GM12875 (cell line): ENCODE measurements around the gene MYO16.

Experiments
- H3K4me3 ChIP-seq: one replicate; pipeline ENCODE4 v1.5.1; 2011; ENCODE audit warnings: low read depth, low read length, control low read depth
- TF ChIP-seq, protein P1 (sequence below): IDR thresholded peaks from 2 replicates; pipeline ENCODE4 v1.5.1; 2011; ENCODE audit warnings: low read depth, mild to moderate bottlenecking, control low read depth, inconsistent platforms, low read length, moderate library complexity, borderline replicate concordance; ENCODE audit not compliant: insufficient read depth

Gene MYO16

DNA sequence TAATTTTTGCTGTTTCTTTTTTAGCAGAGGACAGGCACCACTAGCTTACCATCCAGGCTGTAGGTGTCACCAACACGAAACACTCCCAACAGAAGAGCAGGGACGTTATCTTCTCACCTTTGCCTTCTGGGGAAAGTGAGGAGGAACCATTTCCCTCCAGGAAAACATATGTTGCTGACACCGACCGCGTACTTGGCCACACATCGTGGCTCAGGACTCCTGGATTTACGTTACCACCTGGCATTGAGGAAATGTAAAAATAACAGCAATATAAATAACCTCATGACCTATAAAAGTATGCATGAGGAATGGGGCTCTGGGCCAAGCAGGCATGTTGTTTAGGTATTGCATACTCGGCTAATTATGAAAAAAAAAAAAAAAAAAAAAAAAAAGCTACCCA lies 525.1 kb downstream of the MYO16 start:
- no peak overlapping the region for H3K4me3 ChIP-seq
- TF ChIP-seq, protein P1, sequence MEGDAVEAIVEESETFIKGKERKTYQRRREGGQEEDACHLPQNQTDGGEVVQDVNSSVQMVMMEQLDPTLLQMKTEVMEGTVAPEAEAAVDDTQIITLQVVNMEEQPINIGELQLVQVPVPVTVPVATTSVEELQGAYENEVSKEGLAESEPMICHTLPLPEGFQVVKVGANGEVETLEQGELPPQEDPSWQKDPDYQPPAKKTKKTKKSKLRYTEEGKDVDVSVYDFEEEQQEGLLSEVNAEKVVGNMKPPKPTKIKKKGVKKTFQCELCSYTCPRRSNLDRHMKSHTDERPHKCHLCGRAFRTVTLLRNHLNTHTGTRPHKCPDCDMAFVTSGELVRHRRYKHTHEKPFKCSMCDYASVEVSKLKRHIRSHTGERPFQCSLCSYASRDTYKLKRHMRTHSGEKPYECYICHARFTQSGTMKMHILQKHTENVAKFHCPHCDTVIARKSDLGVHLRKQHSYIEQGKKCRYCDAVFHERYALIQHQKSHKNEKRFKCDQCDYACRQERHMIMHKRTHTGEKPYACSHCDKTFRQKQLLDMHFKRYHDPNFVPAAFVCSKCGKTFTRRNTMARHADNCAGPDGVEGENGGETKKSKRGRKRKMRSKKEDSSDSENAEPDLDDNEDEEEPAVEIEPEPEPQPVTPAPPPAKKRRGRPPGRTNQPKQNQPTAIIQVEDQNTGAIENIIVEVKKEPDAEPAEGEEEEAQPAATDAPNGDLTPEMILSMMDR, result no peak

DNA sequence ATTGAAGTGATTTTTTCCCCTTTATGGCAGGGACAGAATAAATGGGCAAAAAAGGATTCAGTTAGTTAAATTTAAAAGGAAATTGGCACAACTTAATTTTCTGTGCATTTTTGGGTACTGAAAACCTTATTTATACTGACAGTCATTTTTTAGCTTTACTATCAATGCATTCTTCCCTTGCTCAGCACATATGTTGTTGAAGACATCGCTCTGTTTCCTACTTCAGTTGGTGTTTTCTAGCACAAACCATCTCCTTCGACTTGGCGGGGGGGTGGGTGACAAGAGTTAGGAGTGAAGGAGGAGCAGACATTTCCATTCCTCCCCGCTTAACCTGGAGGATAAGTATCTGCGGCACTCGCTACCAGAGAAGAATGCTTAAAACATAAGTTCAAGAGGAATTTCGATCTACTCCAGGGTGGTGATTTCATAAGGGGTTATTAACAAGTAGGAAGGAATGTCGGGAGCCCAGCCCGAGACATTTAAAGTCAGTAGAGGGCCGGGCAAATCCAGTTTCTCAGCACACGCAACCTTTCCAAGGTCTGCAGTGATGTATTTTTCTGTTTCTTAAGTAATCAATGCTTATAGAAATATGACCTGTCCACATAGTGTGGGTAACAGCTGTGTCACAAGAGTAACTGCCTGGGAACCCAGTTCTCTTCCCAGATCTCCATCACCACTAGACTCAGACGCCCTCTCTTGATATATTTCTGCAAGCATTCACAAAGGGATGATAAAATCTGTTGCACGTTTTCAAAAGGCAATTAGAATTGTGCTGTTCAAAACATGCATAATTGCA lies 525.8 kb downstream of the MYO16 start:
- TF ChIP-seq, protein P1, result no peak
- no peak overlapping the region for H3K4me3 ChIP-seq

DNA sequence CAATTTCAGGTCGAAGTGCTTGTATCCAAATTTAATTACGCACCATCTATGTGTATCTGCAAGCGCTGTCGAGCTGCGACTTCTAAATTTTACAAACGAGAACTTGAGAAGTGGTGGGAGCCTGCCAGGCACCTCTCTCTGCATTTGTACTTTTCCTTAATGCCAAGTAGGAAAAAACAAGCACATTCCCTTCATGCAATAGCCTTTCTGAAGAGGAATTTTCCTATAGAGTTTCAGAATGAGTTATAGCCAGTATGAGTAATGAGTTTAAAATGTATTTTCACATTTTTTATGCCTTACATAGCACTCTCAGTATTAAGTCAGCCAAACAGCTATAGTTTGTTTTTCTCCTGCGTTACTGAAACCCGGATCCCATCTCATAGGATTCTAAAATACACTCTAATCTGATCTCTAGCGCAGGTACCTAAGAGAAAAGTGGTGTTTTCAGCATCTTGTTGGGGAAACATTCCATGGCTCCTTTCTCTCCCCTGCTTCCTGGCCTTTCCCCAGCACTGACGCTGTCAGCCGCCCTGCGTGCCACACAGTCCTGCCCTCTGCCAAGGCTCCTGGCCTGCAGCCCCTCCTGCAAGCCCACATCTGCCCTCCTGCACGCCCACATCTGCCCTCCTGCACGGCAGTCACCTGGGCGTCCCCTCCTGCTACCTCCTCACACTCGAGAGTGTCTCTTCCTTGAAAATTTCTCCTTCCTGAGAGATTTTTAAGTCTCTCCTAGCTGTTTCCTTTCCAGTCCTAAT lies 526.9 kb downstream of the MYO16 start:
- no peak overlapping the region for H3K4me3 ChIP-seq
- TF ChIP-seq, protein P1, result no peak

DNA sequence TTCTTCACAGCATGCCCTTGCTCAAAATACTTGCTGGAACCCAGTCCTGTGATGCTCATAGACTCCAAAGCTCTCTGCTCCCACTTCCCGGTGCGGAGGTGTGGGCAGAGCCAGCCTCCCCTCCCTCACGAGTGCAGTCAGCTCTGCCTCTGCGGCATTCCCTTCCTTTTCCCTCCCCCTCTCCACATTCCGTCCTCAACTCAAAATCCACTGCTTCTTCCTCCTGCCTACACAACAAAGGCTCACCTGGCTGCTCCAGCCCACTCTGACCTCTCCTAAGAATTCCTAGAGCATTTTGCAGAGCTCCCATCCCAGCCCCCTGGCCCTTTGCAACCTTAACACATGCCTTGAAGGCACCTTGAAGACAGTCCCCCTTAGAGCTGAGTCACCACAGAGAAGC lies 527.9 kb downstream of the MYO16 start:
- TF ChIP-seq, protein P1, result no peak
- no peak overlapping the region for H3K4me3 ChIP-seq

DNA sequence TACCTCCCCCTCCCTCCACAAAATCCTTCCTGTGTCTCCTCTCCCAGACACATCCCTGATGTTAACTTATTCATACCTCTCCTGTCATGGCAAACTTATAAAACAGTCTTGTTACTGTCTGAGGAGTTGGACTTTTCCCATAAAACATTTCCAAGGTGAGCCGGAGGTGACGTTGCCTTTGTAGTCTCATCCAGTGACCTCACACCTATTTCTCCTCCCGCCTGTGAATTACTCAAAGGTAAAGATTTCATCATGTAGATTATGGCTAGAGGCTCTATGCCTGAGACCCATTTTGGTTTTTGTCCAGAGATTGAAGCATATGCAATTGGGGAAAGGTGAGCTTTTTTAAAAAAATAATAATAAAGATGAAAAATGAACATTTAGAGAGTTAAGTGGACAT lies 529.0 kb downstream of the MYO16 start:
- no peak overlapping the region for H3K4me3 ChIP-seq
- TF ChIP-seq, protein P1, result no peak

DNA sequence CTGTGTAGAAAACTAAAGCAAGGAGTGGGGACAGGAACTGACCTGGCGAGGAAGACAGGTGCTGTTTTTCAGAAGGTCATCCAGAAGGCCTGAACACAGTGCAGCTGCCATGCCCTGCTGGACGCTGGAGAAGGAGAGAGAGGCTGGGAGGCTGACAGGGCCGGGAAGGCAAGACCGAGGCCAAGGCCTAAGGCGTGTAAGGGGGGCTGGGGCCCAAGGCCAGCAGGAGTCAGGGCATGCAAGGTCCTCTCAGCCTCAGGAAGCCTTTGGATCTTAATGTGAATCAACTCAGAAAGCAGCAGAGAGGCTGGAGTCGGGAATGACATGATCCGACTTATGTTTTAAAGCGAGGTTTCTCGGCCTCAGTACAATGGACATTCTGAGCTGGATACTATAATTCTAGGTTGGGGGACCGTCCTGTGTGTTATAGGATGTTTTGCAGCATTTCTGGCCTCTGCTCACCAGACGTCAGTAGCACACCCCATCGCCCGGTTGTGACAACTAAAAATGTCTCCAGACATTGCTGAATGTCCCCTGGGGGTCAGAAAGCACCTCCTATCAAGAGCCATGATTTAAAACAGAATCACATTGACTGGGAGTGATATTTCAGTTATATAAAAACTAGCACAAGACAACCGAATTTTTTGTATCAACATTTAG lies 530.4 kb downstream of the MYO16 start:
- TF ChIP-seq, protein P1, result no peak

More for the DNA sequence above, 530.4 kb downstream of the MYO16 start:
- H3K4me3 ChIP-seq, result no peak overlapping the region
